Muscle layer of colon (tissue), 2 donors: ENCODE results near the gene DOCK8.

ENCODE experiments used
- H3K27ac ChIP-seq: one replicate; pipeline ENCODE4 v1.7.0; 2013; ENCODE audit warnings: low read depth, mild to moderate bottlenecking, low read length, moderate library complexity
- H3K27me3 ChIP-seq, 2 donors: one replicate each; pipeline ENCODE4 v1.7.0; 2013; ENCODE audit warnings: low read length in 2 of 2, mild to moderate bottlenecking in 2 of 2; ENCODE audit not compliant: insufficient read depth in 2 of 2, control insufficient read depth in 1 of 2
- H3K36me3 ChIP-seq: one replicate; pipeline ENCODE4 v1.7.0; 2013; ENCODE audit warnings: mild to moderate bottlenecking, low read length; ENCODE audit not compliant: insufficient read depth
- H3K4me1 ChIP-seq: one replicate; pipeline ENCODE4 v1.7.0; 2013; ENCODE audit warnings: mild to moderate bottlenecking, low read length; ENCODE audit not compliant: insufficient read depth
- H3K4me3 ChIP-seq, 2 donors: one replicate each; pipeline ENCODE4 v1.7.0; 2013; ENCODE audit warnings: low read length in 2 of 2, low read depth in 1 of 2, mild to moderate bottlenecking in 1 of 2, moderate library complexity in 1 of 2
- H3K9ac ChIP-seq: one replicate; pipeline ENCODE4 v1.7.0; 2013; ENCODE audit warnings: low read length
- H3K9me3 ChIP-seq: one replicate; pipeline ENCODE4 v1.7.0; 2013; ENCODE audit warnings: mild to moderate bottlenecking, low read length
- donor health status: abdominal sarcoma.
- donor health status: Adenocarcinoma of cecum.

DOCK8 gene

DNA sequence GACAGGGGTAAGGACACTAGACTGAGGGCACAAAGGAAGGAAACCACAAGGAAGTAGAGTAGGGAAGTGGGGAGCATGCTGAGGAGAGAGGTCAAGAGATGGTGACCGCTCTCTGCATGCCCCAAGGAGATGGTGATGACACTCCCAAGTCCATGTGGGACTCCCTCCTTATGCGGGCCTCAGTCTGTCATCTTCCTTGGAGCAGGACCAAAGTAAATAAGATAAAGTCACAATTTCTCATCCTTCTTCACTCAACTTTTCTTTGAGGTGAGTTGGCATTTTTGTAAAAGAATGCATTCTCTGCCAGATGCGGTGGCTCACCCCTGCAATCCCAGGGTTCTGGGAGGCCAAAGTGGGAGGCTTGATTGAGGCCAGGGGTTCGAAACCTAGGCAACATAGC lies 256.7 kb downstream of the DOCK8 start:
- Histone ChIP-seq H3K9ac (no peak overlapping the region), H3K9me3 (no peaks in the 10 kb centered on the region), H3K4me1 (peaks cover 20% of the 10 kb centered on the region), H3K4me3 (no peak overlapping the region), H3K36me3 (no peaks in the 10 kb centered on the region), H3K27ac (no peak overlapping the region), H3K27me3 (no peaks in the 10 kb centered on the region)

DNA sequence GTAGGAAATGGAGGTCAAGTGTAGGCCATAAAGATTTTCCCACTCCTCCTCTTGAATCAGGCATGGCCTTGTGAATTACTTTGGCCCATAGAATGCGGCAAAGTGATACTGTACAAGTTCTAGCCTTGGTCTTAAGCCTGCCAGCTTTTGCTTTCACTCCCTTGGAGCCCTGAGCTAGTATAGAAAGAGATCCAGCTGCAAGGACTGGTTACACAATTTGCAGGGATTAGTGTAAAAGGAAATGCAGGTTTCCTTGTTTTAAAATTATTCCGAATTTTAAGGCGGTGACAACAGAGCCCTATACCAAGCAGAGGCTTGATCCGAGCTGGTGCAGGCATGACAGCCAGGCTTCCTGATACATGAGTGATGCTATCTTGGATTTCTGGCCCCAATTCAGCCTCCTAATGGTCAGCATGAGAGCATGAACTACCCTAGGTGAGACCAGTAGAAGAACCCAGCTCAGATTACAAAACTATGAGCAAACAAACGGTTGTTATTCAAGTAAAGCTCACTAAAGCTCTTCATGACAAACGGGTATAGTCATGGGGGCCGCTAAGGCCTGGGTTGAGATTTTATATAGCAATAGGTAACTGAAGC lies 257.9 kb downstream of the DOCK8 start:
- Histone ChIP-seq H3K27me3 (no peaks in the 10 kb centered on the region), H3K9ac (no peak overlapping the region), H3K4me3 (no peak overlapping the region), H3K4me1 (peaks cover 20% of the 10 kb centered on the region), H3K36me3 (no peaks in the 10 kb centered on the region), H3K27ac (no peak overlapping the region), H3K9me3 (no peaks in the 10 kb centered on the region)

DNA sequence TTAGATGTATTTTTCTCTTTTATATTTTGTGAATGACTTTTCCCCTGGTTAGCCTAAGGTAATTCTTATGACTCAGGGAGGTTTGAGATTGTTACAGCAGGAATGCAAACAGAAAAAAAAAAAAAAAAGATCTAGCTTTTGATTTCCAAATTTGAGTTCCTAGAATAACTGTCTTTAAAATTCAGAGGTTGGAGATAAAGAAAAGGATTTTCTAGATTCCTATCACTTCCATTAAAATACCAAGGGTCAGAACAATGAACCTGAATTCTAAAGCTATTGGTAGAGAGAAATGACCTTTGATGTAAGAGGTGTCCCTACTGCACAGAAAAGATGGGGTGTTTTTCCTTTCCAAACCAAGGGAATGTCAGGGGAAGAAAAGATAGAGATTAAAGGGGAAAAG lies 262.5 kb downstream of the DOCK8 start:
- Histone ChIP-seq H3K27me3 (no peaks in the 10 kb centered on the region), H3K9me3 (no peaks in the 10 kb centered on the region), H3K9ac (no peak overlapping the region), H3K4me1 (no peaks in the 10 kb centered on the region), H3K36me3 (no peaks in the 10 kb centered on the region), H3K27ac (no peak overlapping the region), H3K4me3 (no peak overlapping the region)

DNA sequence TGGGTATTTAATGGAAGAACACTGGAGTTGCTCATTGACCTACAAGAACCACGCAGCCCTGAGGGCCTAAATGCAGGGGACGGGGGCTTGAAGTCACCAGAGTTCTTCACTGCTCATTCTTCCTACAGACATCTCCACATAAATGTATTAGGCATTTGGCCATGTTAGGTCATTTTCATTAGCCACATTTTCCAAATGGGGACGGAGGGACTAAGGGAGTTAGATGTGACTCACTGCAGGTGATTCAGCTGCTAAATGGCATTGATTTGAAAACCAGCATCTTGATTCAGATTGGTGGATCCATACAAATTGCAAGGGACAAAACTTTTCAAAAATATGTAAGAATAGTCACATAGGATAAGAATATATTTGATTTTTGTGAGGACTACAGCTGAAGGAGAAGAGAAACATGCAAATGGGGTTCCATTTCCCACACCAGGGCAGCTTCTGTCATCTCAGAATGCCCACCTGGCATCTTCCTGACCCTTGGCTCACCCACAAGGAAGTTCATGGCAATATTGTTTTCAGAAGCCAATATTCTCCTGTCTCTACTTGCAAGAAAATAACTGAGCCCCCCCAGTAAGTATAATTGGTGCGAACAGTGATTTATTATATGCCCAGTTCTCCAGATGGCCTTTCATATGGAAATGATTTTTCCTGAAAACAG lies 264.8 kb downstream of the DOCK8 start:
- Histone ChIP-seq H3K27me3 (no peaks in the 10 kb centered on the region), H3K36me3 (no peaks in the 10 kb centered on the region), H3K27ac (no peak overlapping the region), H3K4me1 (no peaks in the 10 kb centered on the region), H3K4me3 (no peak overlapping the region), H3K9ac (no peak overlapping the region), H3K9me3 (no peaks in the 10 kb centered on the region)

DNA sequence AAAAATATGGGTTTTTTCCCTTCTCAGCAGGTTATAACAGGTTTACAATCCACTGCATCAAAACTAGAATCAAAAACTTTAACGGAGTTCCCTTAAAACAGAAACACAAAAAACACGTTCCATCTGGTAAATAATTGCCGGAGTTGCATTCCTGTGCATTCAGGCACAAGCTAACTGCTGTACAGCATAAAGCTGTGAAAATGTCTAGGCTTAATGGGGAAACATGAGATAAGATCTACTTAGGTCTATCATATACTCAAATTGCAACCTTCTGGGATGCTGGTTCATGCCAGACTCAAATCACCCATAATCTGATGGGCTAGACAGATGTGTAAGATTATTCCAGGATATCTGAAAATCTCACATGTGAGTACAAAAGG lies 265.3 kb downstream of the DOCK8 start:
- H3K9me3 ChIP-seq = no peaks in the 10 kb centered on the region
- H3K9ac ChIP-seq = no peak overlapping the region
- no peak overlapping the region for H3K27ac ChIP-seq
- no peaks in the 10 kb centered on the region for H3K4me1 ChIP-seq
- no peaks in the 10 kb centered on the region for H3K27me3 ChIP-seq
- no peak overlapping the region for H3K4me3 ChIP-seq
- H3K36me3 ChIP-seq = no peaks in the 10 kb centered on the region

DNA sequence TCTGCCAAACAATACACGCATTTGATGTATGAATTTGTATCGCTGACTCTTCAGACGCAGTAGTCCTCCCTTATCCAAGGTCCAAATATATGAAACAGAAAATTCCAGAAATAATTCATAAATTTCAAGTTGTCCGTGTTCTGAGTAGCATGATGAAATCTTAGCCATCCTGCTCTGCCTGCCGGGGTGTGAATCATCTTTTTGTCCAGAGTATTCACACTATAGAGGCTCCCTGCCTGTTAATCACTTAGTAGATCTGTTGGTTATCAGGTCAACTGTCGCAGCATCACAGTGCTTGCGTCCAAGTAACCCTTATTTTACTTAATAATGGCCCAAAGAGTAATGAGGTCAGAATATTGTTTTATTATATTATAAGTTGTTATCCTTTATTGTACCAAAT lies 268.1 kb downstream of the DOCK8 start:
- Histone ChIP-seq H3K9me3 (no peaks in the 10 kb centered on the region), H3K27ac (no peak overlapping the region), H3K4me3 (no peak overlapping the region), H3K4me1 (no peaks in the 10 kb centered on the region), H3K36me3 (no peaks in the 10 kb centered on the region), H3K9ac (no peak overlapping the region), H3K27me3 (no peaks in the 10 kb centered on the region)

DNA sequence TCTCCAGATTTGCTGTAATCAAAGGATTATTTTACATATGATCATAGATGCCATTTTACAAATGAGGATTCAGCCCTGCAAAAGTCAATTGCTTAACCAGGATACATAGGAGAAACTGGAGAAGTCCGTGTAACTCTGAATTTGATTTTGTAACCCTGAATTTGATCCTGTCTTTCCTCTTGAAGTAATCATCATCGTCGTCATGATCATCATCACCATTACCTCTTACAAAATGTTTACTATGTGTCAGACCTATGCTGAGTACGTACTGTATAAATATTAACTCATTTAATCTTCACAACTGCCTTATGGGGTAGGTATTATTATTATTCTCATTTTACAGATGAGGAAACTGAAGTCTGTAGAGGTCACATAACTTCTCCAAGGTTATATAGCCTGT lies 271.5 kb downstream of the DOCK8 start:
- H3K9ac ChIP-seq = no peak overlapping the region
- H3K4me3 ChIP-seq = no peak overlapping the region
- H3K27ac ChIP-seq = no peak overlapping the region

DNA sequence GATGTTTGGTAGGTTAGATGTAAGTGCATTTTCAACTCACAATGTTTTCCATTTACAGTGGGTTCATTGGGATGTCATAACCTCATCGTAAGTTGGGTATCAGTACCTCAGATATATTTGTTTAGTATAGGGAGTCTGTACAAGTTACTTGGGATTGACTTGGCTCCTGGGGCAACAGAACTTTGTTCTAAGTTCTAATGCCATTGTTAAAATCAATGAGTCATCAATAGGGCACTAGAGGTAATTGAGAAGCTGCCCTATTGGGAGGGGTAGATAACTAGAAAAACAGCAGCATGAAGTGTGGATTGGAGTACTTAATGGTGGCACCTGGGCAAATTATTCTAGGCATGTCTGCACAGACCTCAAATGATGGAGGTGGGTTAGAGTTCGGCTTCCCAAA lies 272.8 kb downstream of the DOCK8 start:
- H3K27ac ChIP-seq = no peak overlapping the region
- no peak overlapping the region for H3K4me3 ChIP-seq
- H3K36me3 ChIP-seq = no peaks in the 10 kb centered on the region
- H3K4me1 ChIP-seq = no peaks in the 10 kb centered on the region
- H3K27me3 ChIP-seq = no peaks in the 10 kb centered on the region
- no peaks in the 10 kb centered on the region for H3K9me3 ChIP-seq
- H3K9ac ChIP-seq = no peak overlapping the region

More for the DNA sequence above, 271.5 kb downstream of the DOCK8 start:
- no peaks in the 10 kb centered on the region for H3K27me3 ChIP-seq
- H3K9me3 ChIP-seq = no peaks in the 10 kb centered on the region
- H3K4me1 ChIP-seq = no peaks in the 10 kb centered on the region
- H3K36me3 ChIP-seq = no peaks in the 10 kb centered on the region

DNA sequence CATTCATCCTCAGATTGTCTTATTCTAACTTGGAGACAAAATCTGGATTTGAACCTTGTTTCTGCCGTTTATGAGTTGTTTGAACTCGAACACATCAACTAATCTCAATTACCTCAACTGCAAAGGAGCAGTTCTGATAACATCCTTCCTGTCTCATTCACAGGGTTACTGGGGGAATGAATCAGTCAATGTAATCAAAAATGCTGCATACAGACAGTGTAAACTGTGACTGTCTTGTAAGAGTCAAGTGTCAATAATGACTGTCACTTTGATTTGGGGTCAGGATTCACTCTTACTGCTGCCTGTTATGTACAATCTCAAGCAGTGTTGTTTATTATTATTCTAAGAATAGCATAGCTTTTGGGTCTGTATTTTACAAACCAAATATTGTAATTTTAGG lies 273.8 kb downstream of the DOCK8 start:
- H3K27ac ChIP-seq = no peak overlapping the region
- H3K4me1 ChIP-seq = no peaks in the 10 kb centered on the region

DNA sequence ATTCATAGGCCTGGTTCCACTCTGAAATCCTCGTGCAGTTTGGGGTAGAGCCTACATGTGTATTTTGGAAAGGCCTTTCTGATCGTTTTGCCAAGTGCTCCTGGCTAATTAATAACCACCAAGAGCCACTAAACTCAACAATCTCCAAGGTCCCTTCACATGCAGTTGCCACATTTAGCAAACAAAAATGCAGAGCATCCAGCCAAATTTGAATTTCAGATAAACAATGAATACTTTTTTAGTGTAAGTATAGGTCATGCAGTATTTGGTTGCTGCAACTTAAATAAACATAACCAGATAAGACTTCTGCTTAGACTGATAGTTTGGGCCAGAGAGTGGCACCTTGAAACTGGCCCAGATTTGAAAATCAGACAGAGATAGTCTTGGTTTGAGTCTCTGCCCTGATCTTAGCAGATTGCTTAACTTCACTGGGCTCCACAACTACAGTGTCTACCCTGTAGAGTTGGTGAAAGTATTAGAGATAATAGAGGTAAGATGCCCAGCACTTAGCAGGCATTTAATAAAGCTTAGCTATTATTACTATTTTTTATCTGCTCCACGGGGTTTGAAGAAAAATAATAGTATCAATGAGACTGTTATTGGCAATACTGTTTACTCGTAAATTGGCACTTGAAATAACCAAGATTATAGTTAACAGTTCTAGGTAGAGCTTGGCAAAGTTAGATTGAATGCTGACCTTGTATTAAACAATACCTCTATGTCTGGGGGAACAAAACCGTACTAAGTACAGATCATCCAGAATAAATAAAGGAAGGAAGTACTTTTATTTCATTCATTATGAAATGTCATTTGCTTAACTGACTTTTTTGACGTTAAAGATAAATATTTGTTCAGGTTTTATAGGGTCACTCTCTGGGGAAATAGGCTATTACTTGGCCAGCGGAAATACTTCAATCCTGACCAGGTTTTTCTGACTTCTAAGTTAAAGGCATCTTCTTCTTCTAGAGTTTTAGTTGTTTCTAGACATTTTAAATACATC lies 274.8 kb downstream of the DOCK8 start:
- H3K27ac ChIP-seq = no peak overlapping the region
- no peaks in the 10 kb centered on the region for H3K9me3 ChIP-seq
- H3K4me3 ChIP-seq = no peak overlapping the region
- H3K4me1 ChIP-seq = no peaks in the 10 kb centered on the region
- H3K36me3 ChIP-seq = no peaks in the 10 kb centered on the region
- no peaks in the 10 kb centered on the region for H3K27me3 ChIP-seq
- H3K9ac ChIP-seq = no peak overlapping the region

More for the DNA sequence above, 273.8 kb downstream of the DOCK8 start:
- H3K27me3 ChIP-seq = no peaks in the 10 kb centered on the region
- H3K9ac ChIP-seq = no peak overlapping the region
- H3K36me3 ChIP-seq = no peaks in the 10 kb centered on the region
- no peak overlapping the region for H3K4me3 ChIP-seq
- H3K9me3 ChIP-seq = no peaks in the 10 kb centered on the region

DNA sequence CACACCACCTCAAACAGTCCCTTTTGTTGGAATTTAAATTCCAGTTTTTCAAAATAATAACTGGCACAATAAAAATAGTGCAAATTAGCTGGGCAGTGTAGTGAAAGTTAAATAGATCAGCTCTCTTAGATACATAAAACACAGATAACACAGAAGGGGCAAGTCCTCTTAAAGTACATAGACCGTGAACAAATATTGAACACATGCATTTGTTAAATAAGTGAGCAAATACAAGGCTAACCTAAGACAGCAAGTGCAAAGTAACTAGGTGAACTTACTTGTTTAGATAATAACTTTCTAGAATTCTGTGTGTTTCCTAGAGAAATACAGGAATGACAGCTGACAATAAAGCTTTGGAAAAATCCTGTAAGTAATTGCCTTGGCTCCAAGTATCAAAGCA lies 280.1 kb downstream of the DOCK8 start:
- H3K36me3 ChIP-seq = no peaks in the 10 kb centered on the region
- no peak overlapping the region for H3K4me3 ChIP-seq
- H3K4me1 ChIP-seq = no peaks in the 10 kb centered on the region
- no peaks in the 10 kb centered on the region for H3K27me3 ChIP-seq
- no peak overlapping the region for H3K9ac ChIP-seq
- H3K9me3 ChIP-seq = no peaks in the 10 kb centered on the region
- H3K27ac ChIP-seq = no peak overlapping the region
